GM12878 (cell line): ENCODE results near the gene EXOC4.

Experiments
- ATF7 ChIP-seq: fragments of 450-650 bp; IDR thresholded peaks from 2 replicates; pipeline ENCODE4 v1.6.1; 2016; ENCODE audit warnings: low read depth, mild to moderate bottlenecking
- MYC ChIP-seq: IDR thresholded peaks from 2 replicates; pipeline ENCODE4 v1.6.1; 2011; ENCODE audit warnings: mild to moderate bottlenecking, low read length, moderate library complexity, inconsistent platforms; ENCODE audit not compliant: insufficient read depth, insufficient replicate concordance, insufficient read length, severe bottlenecking
- NFYA ChIP-seq: IDR thresholded peaks from 2 replicates; pipeline ENCODE4 v1.6.1; 2011; ENCODE audit warnings: low read depth, mild to moderate bottlenecking, low read length, improper control_type of control experiment, borderline replicate concordance
- NR2F1 ChIP-seq: fragments of 450-650 bp; conservative IDR thresholded peaks from 2 replicates; pipeline ENCODE4 v1.6.1; 2017; ENCODE audit warnings: mild to moderate bottlenecking
- POLR2AphosphoS5 ChIP-seq: IDR thresholded peaks from 2 replicates; pipeline ENCODE4 v1.6.1; 2011; ENCODE audit warnings: mild to moderate bottlenecking, low read length, inconsistent platforms
- RAD21 ChIP-seq: IDR thresholded peaks from 2 replicates; pipeline ENCODE4 v1.6.1; 2011; ENCODE audit warnings: mild to moderate bottlenecking, low read depth, low read length, moderate library complexity; ENCODE audit not compliant: insufficient read depth
- TF ChIP-seq, protein P1 (sequence below), 3 experiments: IDR thresholded peaks in 2 of 3; conservative IDR thresholded peaks in 1 of 3; 2 replicates each; pipeline ENCODE4 v1.5.1; 2011; ENCODE audit warnings: low read depth in 3 of 3, low read length in 3 of 3, mild to moderate bottlenecking in 3 of 3, control low read depth in 2 of 3, moderate library complexity in 2 of 3, inconsistent platforms in 1 of 3, mixed read lengths in 1 of 3; ENCODE audit not compliant: control insufficient read depth in 2 of 3, insufficient read depth in 1 of 3; ENCODE audit errors: extremely low read depth in 1 of 3

DNA sequence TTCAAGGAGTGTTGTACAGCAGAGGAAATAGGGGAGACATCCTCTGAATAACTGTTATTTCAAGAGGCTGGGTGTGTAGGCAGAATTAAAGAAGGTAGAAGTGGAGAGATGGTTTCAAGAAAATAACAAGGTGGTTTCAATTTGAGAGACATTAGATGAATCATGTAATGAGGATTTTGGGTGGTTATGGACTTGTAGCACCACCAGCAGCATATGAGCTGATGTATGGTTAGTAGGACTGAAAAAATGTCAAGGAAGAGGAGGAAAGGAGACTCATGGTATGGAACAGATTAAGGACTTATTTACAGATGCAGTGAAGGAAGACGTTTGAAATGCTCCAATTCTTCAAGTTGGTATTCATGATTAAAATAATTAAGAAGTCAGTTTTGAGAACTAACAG is 166.2 kb downstream of the EXOC4 start:
- TF ChIP-seq ATF7 (no peak), POLR2AphosphoS5 (no peak), NFYA (no peak), RAD21 (no peak), MYC (no peak), NR2F1 (no peak)
- TF ChIP-seq, protein P1, sequence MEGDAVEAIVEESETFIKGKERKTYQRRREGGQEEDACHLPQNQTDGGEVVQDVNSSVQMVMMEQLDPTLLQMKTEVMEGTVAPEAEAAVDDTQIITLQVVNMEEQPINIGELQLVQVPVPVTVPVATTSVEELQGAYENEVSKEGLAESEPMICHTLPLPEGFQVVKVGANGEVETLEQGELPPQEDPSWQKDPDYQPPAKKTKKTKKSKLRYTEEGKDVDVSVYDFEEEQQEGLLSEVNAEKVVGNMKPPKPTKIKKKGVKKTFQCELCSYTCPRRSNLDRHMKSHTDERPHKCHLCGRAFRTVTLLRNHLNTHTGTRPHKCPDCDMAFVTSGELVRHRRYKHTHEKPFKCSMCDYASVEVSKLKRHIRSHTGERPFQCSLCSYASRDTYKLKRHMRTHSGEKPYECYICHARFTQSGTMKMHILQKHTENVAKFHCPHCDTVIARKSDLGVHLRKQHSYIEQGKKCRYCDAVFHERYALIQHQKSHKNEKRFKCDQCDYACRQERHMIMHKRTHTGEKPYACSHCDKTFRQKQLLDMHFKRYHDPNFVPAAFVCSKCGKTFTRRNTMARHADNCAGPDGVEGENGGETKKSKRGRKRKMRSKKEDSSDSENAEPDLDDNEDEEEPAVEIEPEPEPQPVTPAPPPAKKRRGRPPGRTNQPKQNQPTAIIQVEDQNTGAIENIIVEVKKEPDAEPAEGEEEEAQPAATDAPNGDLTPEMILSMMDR (IDR thresholded peaks at IDR 0.05 in 2 of 3, conservative IDR thresholded peaks at IDR 0.05 in 1 of 3; ENCODE audit: control insufficient read depth in 2 of 3, extremely low read depth in 1 of 3, insufficient read depth in 1 of 3, low read depth in 3 of 3, low read length in 3 of 3) = no peak
